ENCODE data around the gene SLC38A3. TPM values are rescaled to one million over a fixed set of nuclear protein-coding genes. Genes with fewer than 3 reads are reported as not detected.

Gene SLC38A3
- total and polyA plus RNA-seq, 2 experiments from 2014 or later: 13.4 to 14.7 TPM

DNA sequence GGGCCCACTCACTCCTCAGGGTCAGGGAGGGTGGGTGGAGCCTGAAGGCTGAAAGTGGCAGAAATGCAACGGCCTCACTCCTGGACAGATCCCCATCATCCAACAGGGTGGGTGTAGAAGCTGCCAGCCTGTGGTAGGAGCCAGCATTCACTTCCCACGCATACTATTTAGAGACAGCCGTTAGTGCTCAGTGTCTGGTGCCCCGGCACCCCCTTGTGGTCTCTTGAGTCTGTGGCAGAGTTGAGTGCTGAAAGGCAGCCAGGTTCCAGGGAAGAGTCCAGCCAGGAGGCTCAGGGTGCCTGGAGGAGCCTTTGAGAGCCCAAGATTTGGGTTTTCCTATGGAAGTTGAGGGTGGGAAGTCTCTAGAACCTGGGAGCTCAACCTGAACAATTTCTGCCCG, 15.8 kb upstream of the SLC38A3 start:
- no peak overlapping the region for H3K4me3 ChIP-seq
- no peaks in the 10 kb centered on the region for H3K9me3 ChIP-seq (ENCODE audit: low read depth)
- TF ChIP-seq, protein P1, sequence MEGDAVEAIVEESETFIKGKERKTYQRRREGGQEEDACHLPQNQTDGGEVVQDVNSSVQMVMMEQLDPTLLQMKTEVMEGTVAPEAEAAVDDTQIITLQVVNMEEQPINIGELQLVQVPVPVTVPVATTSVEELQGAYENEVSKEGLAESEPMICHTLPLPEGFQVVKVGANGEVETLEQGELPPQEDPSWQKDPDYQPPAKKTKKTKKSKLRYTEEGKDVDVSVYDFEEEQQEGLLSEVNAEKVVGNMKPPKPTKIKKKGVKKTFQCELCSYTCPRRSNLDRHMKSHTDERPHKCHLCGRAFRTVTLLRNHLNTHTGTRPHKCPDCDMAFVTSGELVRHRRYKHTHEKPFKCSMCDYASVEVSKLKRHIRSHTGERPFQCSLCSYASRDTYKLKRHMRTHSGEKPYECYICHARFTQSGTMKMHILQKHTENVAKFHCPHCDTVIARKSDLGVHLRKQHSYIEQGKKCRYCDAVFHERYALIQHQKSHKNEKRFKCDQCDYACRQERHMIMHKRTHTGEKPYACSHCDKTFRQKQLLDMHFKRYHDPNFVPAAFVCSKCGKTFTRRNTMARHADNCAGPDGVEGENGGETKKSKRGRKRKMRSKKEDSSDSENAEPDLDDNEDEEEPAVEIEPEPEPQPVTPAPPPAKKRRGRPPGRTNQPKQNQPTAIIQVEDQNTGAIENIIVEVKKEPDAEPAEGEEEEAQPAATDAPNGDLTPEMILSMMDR (IDR thresholded peaks at IDR 0.05; ENCODE audit: low read depth, low read length): peak; percentile 93
- peak overlapping the region; percentile 34 for H3K27ac ChIP-seq
- DNase-seq (ENCODE audit: low read depth in 1 of 2, low spot score in 1 of 2): peak; percentile 89 to 91
- H3K27me3 ChIP-seq: no peaks in the 10 kb centered on the region
- H3K36me3 ChIP-seq: no peaks in the 10 kb centered on the region
- no peaks in the 10 kb centered on the region for H3K4me1 ChIP-seq (ENCODE audit: low read depth)

DNA sequence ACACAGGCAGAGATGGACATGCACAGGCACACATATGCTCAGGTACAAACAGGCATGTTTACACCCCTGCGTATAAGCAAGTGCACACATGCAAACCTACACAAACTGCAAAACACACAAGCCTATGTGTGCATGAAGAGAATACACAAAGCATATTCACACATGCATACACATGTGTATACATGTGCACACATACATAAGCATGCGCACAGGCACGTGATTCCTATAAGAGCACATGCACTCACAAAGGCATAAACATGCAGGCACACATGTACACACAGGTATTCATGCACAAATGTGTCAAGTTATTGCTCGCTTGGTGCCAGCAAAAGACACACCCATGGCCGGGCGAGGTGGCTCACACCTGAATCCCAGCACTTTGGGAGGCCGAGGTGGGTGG, 15.1 kb upstream of the SLC38A3 start:
- no peaks in the 10 kb centered on the region for H3K36me3 ChIP-seq
- no peaks in the 10 kb centered on the region for H3K4me1 ChIP-seq (ENCODE audit: low read depth)
- TF ChIP-seq, protein P1 (IDR thresholded peaks at IDR 0.05; ENCODE audit: low read depth, low read length): no peak
- DNase-seq (ENCODE audit: low read depth in 1 of 2, low spot score in 1 of 2): no peak
- no peaks in the 10 kb centered on the region for H3K9me3 ChIP-seq (ENCODE audit: low read depth)
- H3K27ac ChIP-seq: no peak overlapping the region
- no peak overlapping the region for H3K4me3 ChIP-seq
- no peaks in the 10 kb centered on the region for H3K27me3 ChIP-seq

DNA sequence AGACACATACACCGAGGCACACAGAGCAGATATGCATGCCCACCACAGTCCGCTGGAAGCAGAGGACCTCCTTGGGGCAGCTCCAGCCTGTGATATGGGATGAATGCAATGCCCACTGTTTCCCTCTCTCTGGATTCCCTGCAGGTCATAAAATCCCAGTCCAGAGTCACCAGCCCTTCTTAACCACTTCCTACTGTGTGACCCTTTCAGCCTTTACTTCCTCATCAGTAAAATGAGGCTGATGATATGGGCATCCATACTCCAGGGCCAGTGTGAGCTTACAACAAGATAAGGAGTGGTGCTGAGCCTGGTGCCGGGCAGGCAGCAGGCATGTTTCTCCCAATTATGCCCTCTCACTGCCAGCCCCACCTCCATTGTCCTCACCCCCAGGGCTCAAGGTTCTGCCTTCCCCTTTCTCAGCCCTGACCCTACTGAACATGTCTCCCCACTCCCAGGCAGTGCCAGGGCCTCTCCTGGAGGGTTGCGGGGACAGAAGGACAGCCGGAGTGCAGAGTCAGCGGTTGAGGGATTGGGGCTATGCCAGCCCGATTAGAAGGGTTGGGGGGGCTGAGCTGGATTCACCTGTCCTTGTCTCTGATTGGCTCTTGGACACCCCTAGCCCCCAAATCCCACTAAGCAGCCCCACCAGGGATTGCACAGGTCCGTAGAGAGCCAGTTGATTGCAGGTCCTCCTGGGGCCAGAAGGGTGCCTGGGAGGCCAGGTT, 14.0 kb upstream of the SLC38A3 start, which contains the start of gene GNAT1:
GNAT1 (plus strand) TSS at position 675 of the 725 bp plus-strand sequence. CDS start 116 bp downstream, outside the sequence.
- no peak for DNase-seq (ENCODE audit: low read depth in 1 of 2, low spot score in 1 of 2)
- Histone ChIP-seq H3K27me3 (no peaks in the 10 kb centered on the region), H3K27ac (no peak within 1 kb of the TSS)

DNA sequence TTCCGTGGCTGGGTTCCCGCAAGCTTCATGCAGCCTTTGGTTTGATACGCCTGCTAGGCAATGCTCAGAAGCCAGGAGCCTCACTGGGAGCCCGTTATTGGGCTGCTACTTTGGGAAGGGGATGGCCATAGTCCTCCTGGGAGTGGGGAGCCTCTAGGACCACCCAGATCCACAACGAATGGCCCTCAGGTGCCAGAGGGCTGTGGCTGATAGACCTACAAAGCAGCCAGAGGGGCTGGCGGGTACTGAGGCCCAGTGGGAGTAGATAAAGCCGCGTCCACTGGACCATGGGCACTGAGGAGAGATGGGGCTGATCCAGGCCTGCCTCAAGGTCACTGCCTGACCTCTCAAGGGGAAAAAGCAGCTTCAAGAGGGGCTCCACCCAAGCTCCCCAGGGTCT, 12.9 kb upstream of the SLC38A3 start:
- H3K36me3 ChIP-seq: no peaks in the 10 kb centered on the region
- TF ChIP-seq, protein P1 (IDR thresholded peaks at IDR 0.05; ENCODE audit: low read depth, low read length): no peak
- no peaks in the 10 kb centered on the region for H3K27me3 ChIP-seq

More for the DNA sequence above, 14.0 kb upstream of the SLC38A3 start, which contains the start of gene GNAT1:
- H3K4me3 ChIP-seq: no peak within 1 kb of the TSS
- H3K9me3 ChIP-seq (ENCODE audit: low read depth): no peaks in the 10 kb centered on the region
- TF ChIP-seq, protein P1 (IDR thresholded peaks at IDR 0.05; ENCODE audit: low read depth, low read length): no peak
- H3K4me1 ChIP-seq (ENCODE audit: low read depth): no peaks in the 10 kb centered on the region
- H3K36me3 ChIP-seq: no peaks in the 10 kb centered on the region

DNA sequence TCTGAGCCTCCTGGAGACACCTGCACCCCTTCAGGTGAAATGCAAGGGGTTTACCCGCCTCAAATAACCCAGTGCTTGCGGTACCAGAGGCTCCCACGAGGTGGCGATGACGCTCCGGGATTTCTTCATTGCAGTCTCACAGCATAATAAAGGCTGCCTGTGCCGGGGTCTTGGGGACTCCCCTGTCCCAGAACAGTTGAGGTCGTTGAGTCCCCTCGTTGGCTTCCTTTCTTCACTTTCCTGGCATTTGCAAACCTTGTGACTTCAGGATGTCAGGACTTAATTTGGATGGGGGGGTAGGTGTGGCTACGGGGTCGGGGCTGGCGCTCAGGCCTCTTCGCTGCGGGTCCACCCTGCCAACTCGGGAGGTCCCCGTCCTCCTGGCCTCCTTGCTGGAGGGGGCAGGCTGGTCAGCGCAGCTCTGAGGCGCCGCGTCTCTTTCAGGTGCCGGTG, 12.4 kb upstream of the SLC38A3 start:
- TF ChIP-seq, protein P1 (IDR thresholded peaks at IDR 0.05; ENCODE audit: low read depth, low read length): peak; percentile 98
- DNase-seq (ENCODE audit: low read depth in 1 of 2, low spot score in 1 of 2): peak; percentile 64 to 80
- Histone ChIP-seq H3K9me3 (ENCODE audit: low read depth) (no peaks in the 10 kb centered on the region), H3K36me3 (no peaks in the 10 kb centered on the region), H3K4me1 (ENCODE audit: low read depth) (no peaks in the 10 kb centered on the region), H3K4me3 (no peak overlapping the region), H3K27me3 (no peaks in the 10 kb centered on the region), H3K27ac (no peak overlapping the region)

More for the DNA sequence above, 12.9 kb upstream of the SLC38A3 start:
- H3K9me3 ChIP-seq (ENCODE audit: low read depth): no peaks in the 10 kb centered on the region
- no peak for DNase-seq (ENCODE audit: low read depth in 1 of 2, low spot score in 1 of 2)
- no peaks in the 10 kb centered on the region for H3K4me1 ChIP-seq (ENCODE audit: low read depth)
- H3K27ac ChIP-seq: no peak overlapping the region
- no peak overlapping the region for H3K4me3 ChIP-seq

Data from cardiac muscle cell (in vitro differentiated cells and primary cell).